ENCODE results near the gene IL16.

The IL16 gene

GRCh38 chr15:81293728-81294515, 97.2 kb downstream of the IL16 start:
- H3K27ac ChIP-seq: peak overlapping the region; percentile 61
- H2AFZ ChIP-seq (ENCODE audit: low read depth): peak overlapping the region; percentile 29
- no peaks in the 10 kb centered on the region for H3K27me3 ChIP-seq (ENCODE audit: insufficient read depth, low read depth)
- peaks cover 82% of the 10 kb centered on the region for H3K4me1 ChIP-seq (ENCODE audit: low read depth, poor library complexity, severe bottlenecking)
- TF ChIP-seq CTCF (conservative IDR thresholded peaks at IDR 0.05; ENCODE audit: low read depth, low read length): no peak
- no peaks in the 10 kb centered on the region for H4K20me1 ChIP-seq (ENCODE audit: insufficient read depth)
- H3K79me2 ChIP-seq (ENCODE audit: insufficient read depth, low read depth): no peaks in the 10 kb centered on the region
- no peak overlapping the region for H3K4me3 ChIP-seq (IDR thresholded peaks at IDR 0.05; ENCODE audit: insufficient read depth, low read depth, low read length)
- H3K4me2 ChIP-seq: peak overlapping the region; percentile 57
- no peaks in the 10 kb centered on the region for H3K36me3 ChIP-seq (ENCODE audit: insufficient read depth)
- peak overlapping the region; percentile 16; the same call in 1 of the 2 replicates for H3K9ac ChIP-seq

GRCh38 chr15:81294516-81294880, 97.8 kb downstream of the IL16 start:
- Histone ChIP-seq H3K4me1 (ENCODE audit: low read depth, poor library complexity, severe bottlenecking) (peaks cover 88% of the 10 kb centered on the region), H3K27me3 (ENCODE audit: insufficient read depth, low read depth) (no peaks in the 10 kb centered on the region), H3K4me3 (IDR thresholded peaks at IDR 0.05; ENCODE audit: insufficient read depth, low read depth, low read length) (no peak overlapping the region), H3K36me3 (ENCODE audit: insufficient read depth) (no peaks in the 10 kb centered on the region), H2AFZ (ENCODE audit: low read depth) (peak overlapping the region; percentile 29), H4K20me1 (ENCODE audit: insufficient read depth) (no peaks in the 10 kb centered on the region), H3K4me2 (peak overlapping the region; percentile 57), H3K79me2 (ENCODE audit: insufficient read depth, low read depth) (no peaks in the 10 kb centered on the region), H3K27ac (peak overlapping the region; percentile 61), H3K9ac (peak overlapping the region; percentile 16; the same call in 1 of the 2 replicates)
- no peak for TF ChIP-seq CTCF (conservative IDR thresholded peaks at IDR 0.05; ENCODE audit: low read depth, low read length)

GRCh38 chr15:81295486-81296121, 98.9 kb downstream of the IL16 start:
- Histone ChIP-seq H3K27ac (peak overlapping the region; percentile 76; the same call in 1 of the 2 replicates), H3K27me3 (ENCODE audit: insufficient read depth, low read depth) (no peaks in the 10 kb centered on the region), H3K36me3 (ENCODE audit: insufficient read depth) (no peaks in the 10 kb centered on the region), H3K4me3 (IDR thresholded peaks at IDR 0.05; ENCODE audit: insufficient read depth, low read depth, low read length) (no peak overlapping the region), H3K79me2 (ENCODE audit: insufficient read depth, low read depth) (no peaks in the 10 kb centered on the region), H3K9ac (no peak overlapping the region), H2AFZ (ENCODE audit: low read depth) (peak overlapping the region; percentile 47; the same call in 1 of the 2 replicates), H3K4me1 (ENCODE audit: low read depth, poor library complexity, severe bottlenecking) (peaks cover 98% of the 10 kb centered on the region), H3K4me2 (peak overlapping the region; percentile 57), H4K20me1 (ENCODE audit: insufficient read depth) (no peaks in the 10 kb centered on the region)
- TF ChIP-seq CTCF (conservative IDR thresholded peaks at IDR 0.05; ENCODE audit: low read depth, low read length): no peak

GRCh38 chr15:81296186-81296585, 99.5 kb downstream of the IL16 start:
- no peak for TF ChIP-seq CTCF (conservative IDR thresholded peaks at IDR 0.05; ENCODE audit: low read depth, low read length)
- Histone ChIP-seq H2AFZ (ENCODE audit: low read depth) (peak overlapping the region; percentile 47), H3K79me2 (ENCODE audit: insufficient read depth, low read depth) (no peaks in the 10 kb centered on the region), H3K27me3 (ENCODE audit: insufficient read depth, low read depth) (no peaks in the 10 kb centered on the region), H3K4me3 (IDR thresholded peaks at IDR 0.05; ENCODE audit: insufficient read depth, low read depth, low read length) (no peak overlapping the region), H3K36me3 (ENCODE audit: insufficient read depth) (no peaks in the 10 kb centered on the region), H3K27ac (peak overlapping the region; percentile 76), H3K9ac (peak overlapping the region; percentile 33; the same call in 1 of the 2 replicates), H4K20me1 (ENCODE audit: insufficient read depth) (no peaks in the 10 kb centered on the region), H3K4me1 (ENCODE audit: low read depth, poor library complexity, severe bottlenecking) (peaks cover 98% of the 10 kb centered on the region), H3K4me2 (peak overlapping the region; percentile 57)
